AG04449 (cell line): ENCODE results near the gene AMBRA1.
"Not testable (repeated sequence)": the region's sequence is repeated elsewhere in the genome, so short reads cannot be mapped to it uniquely, and the experiment has no call there.

Experiments
- CTCF ChIA-PET: fragments of 350-600 bp; formaldehyde crosslinking; extraction: SDS; loops from one replicate; lab custom pipeline; 2021; ENCODE audit warnings: antibody characterized with exemption; lab: Yijun Ruan, JAX
- POLR2A ChIA-PET: fragments of 400-600, 350-600 bp; formaldehyde crosslinking; extraction: SDS; loops from one replicate; lab custom pipeline; 2020; ENCODE audit warnings: antibody characterized with exemption, inconsistent platforms; lab: Yijun Ruan, JAX
- DNase-seq: peaks from one replicate; pipeline ENCODE4 v3.0.0-alpha.2; 2010; ENCODE audit warnings: low read depth, low spot score
- H3K4me3 ChIP-seq: 2 replicates; pipeline ENCODE4 v1.5.1; 2011; ENCODE audit warnings: low read depth, mild to moderate bottlenecking, control low read depth, low read length
- CTCF ChIP-seq: IDR thresholded peaks from one replicate; pipeline ENCODE4 v1.5.1; 2011; ENCODE audit warnings: mild to moderate bottlenecking, moderate library complexity, low read length, control low read depth, inconsistent platforms; ENCODE audit not compliant: insufficient read depth; ENCODE audit errors: missing control alignments

The AMBRA1 gene

GRCh38 chr11:46375392-46376101 lies 218.3 kb downstream of the AMBRA1 start:
- POLR2A ChIA-PET = no interaction called here
- CTCF ChIA-PET = interaction anchor here (1.0 to 27.5 kb wide), 4 partner anchors 10 to 25 kb away, joined by 3 to 498 read pairs (median 14); partner anchors contain the start of gene DGKZ
- TF ChIP-seq CTCF = no peak
- H3K4me3 ChIP-seq = no peak overlapping the region
- DNase-seq = no peak

- no peak overlapping the region for H3K4me3 ChIP-seq
- TF ChIP-seq CTCF = no peak
- ChIA-PET CTCF (interaction anchor here (1.3 to 27.5 kb wide), 2 partner anchors 14 to 25 kb away, joined by 3 to 498 read pairs; partner anchors contain the start of gene DGKZ), POLR2A (no interaction called here)
- no peak for DNase-seq
These were observed 219.0 kb downstream of the AMBRA1 start for GRCh38 chr11:46374815-46375214.

GRCh38 chr11:46373787-46374740 lies 219.8 kb downstream of the AMBRA1 start:
- ChIA-PET POLR2A (no interaction called here), CTCF (interaction anchor here (1.3 to 27.5 kb wide), 2 partner anchors 15 to 24 kb away, joined by 3 to 498 read pairs; partner anchors contain the start of gene DGKZ)
- no peak for TF ChIP-seq CTCF
- DNase-seq = no peak
- H3K4me3 ChIP-seq = no peak overlapping the region

GRCh38 chr11:46372501-46372900 lies 221.3 kb downstream of the AMBRA1 start:
- H3K4me3 ChIP-seq, POLR2A ChIA-PET, DNase-seq: not testable (repeated sequence)
- CTCF ChIA-PET = interaction anchor here (0.7 to 27.5 kb wide), 5 partner anchors 11 to 165 kb away, joined by 3 to 498 read pairs (median 5); partner anchors contain the start of gene DGKZ

GRCh38 chr11:46372086-46372485 lies 221.7 kb downstream of the AMBRA1 start:
- no peak overlapping the region for H3K4me3 ChIP-seq
- ChIA-PET CTCF (interaction anchor here (0.7 to 27.5 kb wide), 6 partner anchors 11 to 166 kb away, joined by 3 to 498 read pairs (median 6); partner anchors contain the start of gene DGKZ), POLR2A (no interaction called here)
- TF ChIP-seq CTCF = no peak
- no peak for DNase-seq

GRCh38 chr11:46371262-46371661 lies 222.6 kb downstream of the AMBRA1 start:
- H3K4me3 ChIP-seq, POLR2A ChIA-PET, DNase-seq: not testable (repeated sequence)
- CTCF ChIA-PET = interaction anchor here (0.8 to 27.5 kb wide), 5 partner anchors 12 to 165 kb away, joined by 3 to 498 read pairs (median 6); partner anchors contain the start of gene DGKZ
